GM21515 (cell line): ENCODE measurements around the gene PISD.

Experiments used
- ATAC-seq: cut with Tn5 transposase; IDR thresholded peaks from one replicate; pipeline ENCODE4 v1.9.1; 2021; ENCODE audit not compliant: unreplicated experiment

Gene PISD

GRCh38 chr22:31626427-31627150 is 35.4 kb downstream of the PISD start:
- ATAC-seq, result no peak

DNA sequence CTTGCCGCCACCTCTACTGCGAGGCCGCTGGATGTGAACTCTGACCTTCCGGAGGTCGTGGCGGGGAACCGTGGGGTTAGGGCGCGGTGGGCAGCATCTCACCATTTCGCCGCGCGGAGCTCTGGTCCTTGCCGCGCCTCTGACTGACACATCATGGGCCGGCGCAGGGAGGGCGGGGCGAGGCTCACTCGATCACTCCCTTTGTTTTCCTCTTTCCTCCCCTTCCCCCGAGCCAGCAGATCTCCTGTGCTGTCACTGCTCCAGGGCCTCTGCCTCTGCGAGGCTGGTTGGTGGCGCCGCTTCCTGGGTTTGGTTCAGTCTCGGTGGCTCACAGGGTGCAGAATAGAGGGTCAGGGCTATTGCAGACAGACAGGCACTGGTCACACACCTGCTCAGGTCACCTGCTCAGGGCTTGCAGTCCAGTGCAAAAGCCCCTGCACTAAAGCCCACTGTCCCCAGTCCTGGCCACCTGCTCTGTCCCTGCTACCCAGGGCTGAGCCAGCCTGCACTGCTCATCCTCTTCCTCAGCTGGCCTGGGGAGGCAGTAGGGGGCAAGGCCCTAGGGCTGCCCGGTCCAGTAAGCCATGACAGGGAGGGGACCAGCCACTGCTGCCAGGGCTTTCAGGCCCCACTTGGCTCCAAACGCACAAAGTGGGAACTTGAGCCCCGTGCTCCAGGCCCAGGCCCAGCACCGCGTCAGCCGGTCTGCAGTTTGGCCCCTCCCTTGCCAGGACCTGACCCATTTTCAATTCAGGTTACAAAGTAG is 36.2 kb downstream of the PISD start:
- ATAC-seq, result no peak

DNA sequence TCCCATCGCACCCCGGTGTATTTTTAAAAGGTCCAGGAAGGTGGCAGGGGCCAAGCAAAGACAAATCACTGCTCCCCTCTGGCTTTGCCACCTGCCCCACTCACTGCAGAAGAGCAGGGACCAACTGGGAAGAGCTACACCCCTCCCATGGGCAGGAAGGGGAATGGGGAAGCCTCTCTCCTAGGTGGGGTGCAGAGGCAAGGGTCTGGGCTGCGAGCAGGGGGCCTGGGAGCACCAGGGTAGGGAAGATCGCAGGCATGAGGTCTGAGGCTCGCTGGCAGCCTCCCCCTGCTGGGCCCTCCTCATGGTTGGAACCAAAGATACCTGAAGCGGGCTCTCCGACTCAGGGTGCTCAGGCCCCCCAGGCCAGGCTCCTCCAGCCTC is 36.8 kb downstream of the PISD start:
- no peak for ATAC-seq

DNA sequence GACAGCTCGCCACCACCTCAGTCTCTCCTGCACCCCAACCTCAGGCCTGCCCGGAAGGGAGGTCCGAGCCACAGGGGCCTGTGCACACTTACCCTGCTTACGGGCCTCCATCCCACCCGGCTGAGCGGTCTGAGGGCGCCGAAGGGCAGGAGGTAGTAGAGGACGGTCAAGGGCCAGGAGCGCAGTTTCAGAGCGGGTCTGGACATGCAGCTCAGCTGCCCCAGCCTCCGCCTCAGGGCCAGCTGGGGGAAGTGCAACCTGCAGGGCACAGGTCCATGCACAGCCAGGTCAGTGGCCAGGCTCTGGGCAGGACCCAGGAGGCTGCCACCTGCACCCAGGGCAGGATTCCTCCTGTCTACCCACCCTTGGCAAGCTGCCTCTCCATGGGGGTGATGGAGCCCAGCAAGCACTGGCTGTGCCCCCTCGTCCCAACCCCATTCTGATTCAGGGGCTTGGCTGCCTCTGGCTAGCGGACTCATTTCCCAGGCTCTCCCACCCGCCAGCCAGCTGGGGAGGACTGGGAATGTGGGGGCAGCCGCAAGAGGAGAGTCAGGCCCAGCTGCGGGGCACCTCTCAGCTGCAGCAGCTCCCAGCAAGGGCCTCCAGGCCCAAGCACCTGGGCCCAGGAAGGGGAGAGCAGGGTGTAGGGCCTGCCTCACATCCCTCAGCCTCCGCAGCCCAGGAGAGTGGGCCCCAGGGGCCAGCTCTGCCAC is 38.3 kb downstream of the PISD start:
- ATAC-seq, result no peak

- ATAC-seq, result no peak
Measured at GRCh38 chr22:31622980-31623379, 39.0 kb downstream of the PISD start.

- ATAC-seq, result no peak
Measured at GRCh38 chr22:31621507-31622124, 40.4 kb downstream of the PISD start.

DNA sequence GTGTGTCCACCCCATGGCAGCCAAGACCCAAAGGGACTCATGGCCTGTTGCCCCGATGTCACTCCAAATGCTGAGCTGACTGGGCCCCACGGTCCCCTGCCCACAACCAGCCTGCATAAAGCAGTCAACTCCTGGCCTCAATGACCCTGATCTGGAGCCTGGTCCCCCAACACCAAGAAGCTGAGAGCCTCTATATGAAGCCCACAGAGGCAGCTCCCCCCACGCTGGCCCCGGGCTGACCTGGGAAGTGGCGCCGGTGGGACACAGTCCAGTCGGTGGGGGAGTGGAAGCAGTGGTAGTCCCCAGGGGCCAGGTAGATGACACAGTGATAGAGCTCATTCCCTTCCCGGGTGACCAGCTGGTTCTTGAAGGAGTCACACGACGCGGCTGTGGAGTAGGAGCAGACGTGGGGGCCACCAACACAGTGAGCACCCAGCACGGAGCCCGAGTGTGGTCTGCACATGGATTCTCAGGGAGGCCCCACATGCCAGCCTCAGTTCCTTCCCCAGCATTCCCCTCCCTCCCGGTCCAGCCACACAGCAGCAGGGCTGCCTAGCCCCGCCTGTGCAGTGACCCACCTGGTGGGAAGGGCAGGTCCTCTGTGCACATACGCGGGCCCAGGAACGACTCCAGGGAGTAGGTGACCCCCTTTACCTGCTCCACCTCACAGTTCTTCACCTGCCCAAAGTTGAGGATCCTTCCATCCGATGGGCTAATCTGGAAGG is 41.1 kb downstream of the PISD start:
- ATAC-seq, result no peak

DNA sequence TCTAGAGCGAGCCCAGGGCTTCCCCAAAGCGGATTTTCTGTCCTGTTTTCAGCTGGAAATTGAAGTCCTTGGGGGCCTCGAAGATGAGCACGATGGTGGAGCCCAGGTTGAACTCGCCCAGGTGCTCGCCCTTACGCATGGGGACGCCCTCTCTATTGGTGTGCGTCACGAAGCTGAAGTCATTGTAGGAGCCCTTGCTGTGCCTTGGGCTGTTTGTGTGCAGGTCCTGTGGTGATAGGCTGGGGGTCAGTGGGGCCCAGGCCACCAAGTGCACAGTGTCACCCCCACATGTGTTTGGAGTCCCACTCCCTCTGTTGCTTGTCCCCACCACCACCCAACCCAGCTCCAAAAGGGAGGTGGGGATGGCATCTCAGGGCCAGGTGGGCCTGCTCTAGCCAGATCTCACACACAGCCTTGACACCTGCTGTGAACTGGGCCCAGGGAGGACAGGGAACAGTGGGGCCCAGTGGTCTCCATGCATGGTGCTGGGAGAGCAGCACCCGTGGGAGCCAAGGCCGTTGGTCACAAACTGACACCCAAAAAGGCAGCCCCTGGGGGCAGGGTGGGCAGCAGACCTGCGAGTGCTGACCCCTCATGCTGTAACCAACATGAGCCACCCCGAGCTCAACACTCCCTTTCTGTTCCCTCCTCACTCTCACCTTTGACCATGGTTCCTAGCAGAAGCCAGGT is 42.3 kb downstream of the PISD start:
- no peak for ATAC-seq

DNA sequence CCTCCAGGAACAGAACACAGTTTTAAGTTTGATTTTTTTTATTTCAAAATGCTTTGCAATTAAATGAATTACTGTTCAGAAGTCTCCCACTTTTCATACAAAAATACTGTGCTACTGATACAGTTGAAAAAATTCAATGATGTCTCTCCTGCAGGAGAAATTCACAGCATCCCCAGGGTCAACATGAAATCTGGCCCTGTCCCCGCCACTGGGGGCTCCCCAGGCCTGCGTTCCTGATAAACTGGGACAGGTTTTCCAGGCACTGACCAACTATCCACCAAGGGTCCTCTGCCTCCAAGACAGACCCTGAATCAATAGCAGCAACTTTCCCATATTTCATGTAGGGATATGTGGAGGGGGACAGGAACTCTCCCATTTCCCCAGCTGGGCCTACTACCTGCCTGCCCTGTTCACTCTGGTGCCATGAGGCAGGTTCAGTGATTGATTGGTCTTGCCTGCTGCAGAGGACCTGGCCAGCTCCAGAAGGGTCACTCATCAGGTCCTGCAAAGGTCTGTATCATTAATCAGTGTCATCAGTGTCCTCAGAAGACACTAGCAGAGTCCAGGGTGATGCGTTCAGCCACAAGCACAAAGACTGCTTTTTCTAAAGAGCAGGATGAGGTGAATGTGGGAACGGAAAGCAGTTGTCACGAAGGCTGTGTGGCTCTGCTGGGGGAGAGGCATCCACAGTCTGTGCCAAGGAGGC is 43.4 kb downstream of the PISD start:
- ATAC-seq, result no peak

- ATAC-seq, result no peak
Measured at GRCh38 chr22:31618057-31618456, 44.0 kb downstream of the PISD start.

DNA sequence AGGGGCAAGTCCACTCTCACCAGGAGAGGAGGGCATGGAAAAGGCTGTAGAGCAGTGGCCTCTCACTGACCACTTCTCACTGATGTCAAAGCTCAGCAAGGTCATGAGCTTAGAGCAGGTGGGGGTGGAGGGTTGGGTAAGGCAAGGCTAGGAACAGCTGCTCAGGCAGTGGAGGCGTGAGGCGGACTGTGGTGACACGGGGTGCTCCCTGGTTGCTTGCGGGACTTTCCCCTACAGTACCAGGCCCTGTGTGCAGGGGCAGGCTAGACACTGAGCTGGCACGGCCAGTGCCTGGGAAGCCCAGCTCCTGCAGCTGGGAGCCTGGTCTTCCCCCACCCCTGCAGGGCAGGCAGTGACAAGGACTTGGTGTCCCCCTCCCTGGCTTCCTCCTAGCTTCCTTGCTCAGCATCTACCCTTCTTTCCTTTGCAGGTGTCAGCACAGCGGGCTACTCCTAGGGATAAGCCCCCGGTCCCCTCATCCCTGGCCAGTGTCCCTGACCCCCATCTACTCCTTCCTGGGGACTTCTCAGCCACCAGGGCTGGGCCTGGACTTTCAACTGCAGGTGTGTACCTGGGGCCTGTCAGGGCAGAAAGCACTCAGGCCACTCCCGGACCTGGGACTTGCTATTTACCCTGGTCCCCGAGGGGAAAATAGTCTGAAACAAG is 45.6 kb downstream of the PISD start:
- no peak for ATAC-seq

DNA sequence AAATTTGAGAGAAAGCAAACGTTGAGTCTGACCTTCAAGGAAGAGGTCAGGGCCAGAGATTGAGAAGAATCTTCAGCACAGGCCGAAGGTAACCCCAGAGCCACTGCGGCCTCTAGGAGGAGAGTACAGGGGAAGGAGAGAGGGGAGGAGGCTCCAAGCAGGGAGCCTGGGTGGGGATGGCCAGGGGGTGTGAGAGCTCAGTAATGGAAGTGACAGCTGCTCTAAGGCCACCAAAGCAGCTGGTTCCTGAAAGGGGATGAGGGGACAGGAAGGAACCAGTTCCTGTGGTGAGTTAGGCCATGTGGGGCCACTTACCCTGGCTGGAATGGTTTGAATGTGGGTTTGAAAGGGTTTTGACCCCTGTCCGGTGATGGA is 46.1 kb downstream of the PISD start:
- ATAC-seq, result no peak

DNA sequence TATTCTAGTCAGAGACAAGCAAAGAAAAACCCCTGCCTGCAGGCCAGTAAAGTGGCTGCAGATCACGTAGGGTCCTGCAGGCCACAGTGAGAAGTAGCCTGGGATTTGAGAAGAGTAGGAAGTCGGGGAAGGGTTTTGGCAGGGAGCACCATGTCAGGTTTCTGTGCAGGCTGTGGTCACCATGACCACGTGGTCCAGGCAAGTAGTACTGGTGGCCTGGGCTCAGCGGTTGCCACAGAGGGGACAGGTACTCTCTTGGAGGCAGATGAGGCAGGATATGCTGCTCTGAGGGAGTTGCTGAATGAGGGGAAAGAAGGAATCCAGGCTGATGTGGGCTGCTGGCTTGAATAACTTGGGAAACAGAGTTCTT is 46.5 kb downstream of the PISD start:
- no peak for ATAC-seq

DNA sequence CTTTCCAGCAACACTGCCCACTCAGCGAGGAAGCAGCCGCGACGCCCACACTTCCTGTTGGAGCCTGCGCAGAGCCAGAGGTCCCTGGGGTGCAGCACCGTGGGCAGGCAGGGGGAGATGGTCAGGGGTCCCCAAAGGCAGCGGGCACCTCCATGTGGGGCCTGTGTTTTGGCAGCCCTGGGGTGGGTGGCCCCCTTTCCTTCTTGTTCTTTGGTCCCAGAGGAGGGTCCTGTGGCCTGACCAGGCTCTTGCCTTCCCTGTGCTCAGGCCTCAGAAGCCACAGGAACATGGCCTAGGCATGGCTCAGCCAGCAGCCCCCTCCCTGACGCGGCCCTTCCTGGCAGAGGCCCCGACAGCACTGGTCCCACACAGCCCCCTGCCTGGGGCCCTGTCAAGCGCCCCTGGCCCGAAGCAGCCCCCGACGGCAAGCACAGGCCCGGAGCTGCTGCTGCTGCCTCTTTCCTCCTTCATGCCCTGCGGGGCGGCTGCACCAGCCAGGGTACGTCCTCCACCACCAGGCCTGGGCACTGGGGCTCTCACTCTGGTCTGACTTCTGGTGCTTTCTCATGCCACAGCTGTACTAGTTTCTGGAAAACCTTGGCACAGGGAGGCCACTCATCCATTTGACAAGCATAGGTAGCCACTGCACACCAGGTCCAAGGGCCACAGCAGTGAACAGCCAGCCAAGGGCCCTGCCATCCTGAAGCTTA is 47.1 kb downstream of the PISD start:
- no peak for ATAC-seq

GRCh38 chr22:31613904-31614296 is 48.1 kb downstream of the PISD start:
- ATAC-seq, result no peak

- no peak for ATAC-seq
Measured at GRCh38 chr22:31613286-31613903, 48.6 kb downstream of the PISD start.

GRCh38 chr22:31612891-31613285 is 49.1 kb downstream of the PISD start:
- no peak for ATAC-seq

GRCh38 chr22:31611061-31611760 is 50.8 kb downstream of the PISD start:
- ATAC-seq, result no peak
